DMS 273 (cell line): ENCODE data around the gene TJP2.

ENCODE experiments used
- DNase-seq: peaks from one replicate; lab custom pipeline; 2025; ENCODE audit not compliant: unreplicated experiment; lab: John Stamatoyannopoulos, UW

Gene TJP2

DNA sequence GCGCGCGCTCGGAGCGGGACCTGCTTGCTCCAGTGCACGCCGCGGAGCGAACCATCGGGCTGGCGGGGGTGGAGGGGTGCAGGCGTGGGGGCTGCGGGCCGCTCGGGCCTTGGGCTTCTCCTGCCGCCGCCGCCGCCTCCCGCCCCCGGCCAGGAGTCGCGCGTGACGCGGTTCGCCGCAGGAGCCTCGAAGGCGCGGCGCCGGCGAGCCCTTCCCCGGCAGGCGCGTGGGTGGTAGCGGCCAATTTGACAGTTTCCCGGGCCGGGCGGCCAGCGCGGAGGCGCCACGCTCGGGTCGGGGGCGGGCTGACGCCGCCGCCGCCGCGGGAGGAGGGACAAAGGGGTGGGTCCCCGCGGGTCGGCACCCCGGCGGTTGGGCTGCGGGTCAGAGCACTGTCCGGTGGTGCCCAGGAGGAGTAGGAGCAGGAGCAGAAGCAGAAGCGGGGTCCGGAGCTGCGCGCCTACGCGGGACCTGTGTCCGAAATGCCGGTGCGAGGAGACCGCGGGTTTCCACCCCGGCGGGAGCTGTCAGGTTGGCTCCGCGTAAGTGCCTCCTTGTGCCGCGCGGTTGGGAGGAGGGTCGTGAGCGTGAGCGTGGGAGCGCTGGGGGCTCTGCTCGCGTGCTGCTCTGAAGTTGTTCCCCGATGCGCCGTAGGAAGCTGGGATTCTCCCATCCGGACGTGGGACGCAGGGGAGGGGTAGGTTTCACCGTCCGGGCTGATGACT lies at the start of gene TJP2:
Gene TJP2 (plus strand): TSS at position 387 of the 725 bp plus-strand sequence. CDS start 96 bp downstream, at position 483.
- peak; percentile 88 for DNase-seq

DNA sequence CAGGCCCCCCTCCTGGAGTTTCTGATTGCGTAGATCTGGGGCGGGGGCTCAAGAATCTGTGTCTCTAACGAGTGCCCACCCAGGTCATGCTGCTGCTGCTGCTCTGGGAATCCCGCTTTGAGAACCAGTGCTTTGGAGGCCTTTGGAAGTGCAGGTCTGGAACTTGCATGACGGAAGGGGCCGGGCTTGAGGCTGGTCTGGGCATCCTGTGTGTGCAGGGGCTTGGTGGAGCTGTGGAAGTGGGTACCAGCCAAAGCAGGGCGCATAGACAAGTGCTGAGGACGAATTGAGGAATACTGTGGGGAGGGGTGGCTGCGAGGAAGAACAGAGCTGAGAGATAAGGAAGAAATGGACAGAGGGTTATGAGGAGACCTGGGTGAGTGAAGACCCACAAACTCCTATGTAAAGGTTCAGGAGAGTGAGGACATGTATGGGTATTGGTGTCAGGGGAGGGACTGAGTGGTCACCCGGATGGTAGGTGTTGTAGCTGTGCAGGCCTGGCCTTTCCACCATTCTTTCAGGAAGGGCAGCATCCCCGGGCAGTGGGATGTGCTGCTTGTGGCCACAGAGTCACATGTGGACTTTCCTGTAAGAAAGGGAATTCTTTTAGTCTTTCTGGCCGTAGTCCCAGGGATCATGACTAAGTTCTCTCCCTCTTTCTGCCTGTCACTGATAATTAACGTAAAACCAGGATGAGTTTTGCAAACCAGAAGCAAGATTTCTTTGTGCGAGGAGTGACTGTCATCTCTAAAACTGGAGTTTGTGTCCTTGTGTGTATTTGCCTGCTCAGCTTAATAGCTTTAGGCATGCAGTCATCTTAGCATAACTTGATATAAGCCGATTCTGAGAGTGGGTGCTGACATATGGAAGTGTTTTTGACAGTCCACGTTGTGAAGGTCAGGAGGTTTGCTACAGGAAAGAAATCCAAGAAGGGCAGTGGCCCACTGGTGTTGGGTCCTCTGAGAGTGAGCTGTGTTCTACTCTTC lies 43.3 kb upstream of the TJP2 start:
- no peak for DNase-seq

DNA sequence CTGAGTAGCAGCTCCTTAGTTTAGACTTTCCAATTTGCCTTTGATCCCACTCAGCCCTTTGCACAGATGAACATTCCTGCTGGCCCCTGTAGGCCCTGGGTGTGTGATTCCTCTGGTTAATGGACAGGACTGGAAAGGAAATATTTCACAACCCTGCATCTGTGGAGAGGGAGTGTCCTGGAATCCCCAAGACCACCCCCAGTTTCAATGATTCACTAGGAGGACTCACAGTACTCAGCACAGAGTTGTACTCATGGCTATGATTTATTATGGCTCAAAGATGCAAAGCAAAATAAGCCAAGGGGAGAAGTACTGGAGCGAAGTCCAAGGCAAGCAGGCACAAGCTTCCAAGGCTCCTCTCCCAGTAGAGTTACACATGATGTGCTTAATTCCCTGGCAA lies 42.4 kb upstream of the TJP2 start:
- no peak for DNase-seq

DNA sequence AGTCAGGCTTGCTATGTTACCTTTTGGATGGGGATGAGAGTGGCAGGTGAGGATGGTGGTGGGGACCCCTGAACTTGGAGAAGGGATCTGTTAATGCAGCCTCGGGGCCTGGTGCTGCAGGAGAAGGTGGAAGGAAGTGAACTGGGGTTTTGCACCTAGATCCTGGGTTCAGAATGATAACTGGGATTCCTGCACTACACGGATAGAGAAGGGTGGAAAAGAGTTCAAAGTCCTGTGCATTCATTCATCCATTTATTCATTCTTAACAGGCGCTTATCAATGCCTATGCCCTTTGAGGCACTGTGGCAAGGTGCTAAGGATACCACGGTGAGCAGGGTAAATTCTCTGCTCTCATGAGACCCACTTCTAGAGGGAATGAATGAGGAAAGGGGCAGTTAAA lies 41.7 kb upstream of the TJP2 start:
- DNase-seq: no peak

DNA sequence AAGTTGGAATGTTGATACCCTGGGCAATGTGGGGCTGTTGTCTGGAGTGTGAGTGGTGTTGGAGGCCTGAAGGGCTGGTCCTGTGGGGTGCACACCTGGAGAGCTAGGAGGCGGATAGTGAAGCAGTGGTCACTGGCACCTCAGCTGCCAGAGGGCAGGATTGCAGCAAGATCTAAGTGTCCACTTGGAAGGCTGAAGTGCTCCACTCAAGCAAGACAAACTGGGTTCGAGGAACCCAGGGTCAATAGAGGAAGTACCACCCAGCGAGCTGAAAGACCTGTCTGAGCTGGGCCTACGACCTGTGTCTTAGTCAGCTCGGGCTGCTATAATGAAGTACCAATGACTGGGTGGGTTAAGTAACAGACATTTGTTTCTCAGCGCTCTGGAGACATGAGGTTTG lies 39.7 kb upstream of the TJP2 start:
- DNase-seq: no peak

DNA sequence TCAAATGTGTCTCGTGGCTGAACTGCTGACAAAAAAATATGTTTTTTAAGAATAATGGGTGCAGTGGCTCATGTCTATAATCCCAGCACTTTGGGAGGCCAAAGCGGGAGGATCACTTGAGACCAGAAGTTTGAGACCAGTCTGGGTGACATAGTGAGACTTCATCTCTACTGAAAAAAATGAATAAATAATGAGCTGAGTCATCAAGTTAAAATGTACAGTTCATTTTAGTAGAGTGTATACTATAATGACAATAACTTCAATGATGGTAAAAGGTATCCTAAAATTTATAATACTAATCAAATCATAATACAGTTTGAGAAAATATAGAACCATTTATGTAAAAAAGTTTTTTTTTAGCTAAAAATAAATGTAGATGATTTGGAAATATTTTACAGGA lies 37.9 kb upstream of the TJP2 start:
- no peak for DNase-seq

DNA sequence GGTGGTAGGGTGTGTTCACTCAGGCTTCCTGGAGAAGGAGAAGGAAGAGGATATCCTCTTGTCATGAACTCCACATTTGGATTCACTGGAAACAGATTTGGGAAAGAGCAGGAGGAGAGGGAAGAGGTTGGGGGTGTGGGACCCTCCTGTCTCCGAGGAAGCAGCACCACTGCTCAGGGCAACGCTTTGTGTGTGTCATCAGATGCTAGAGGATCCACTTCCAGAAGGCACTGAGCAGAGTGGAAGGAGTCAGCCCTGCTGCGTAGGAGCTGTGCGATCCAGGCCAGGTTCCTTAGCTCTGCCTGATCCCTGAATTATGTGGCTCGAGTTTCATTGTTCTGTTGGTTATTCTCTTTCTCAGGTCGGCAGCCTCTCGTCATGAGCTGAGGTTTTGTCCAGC lies 37.3 kb upstream of the TJP2 start:
- DNase-seq: no peak

DNA sequence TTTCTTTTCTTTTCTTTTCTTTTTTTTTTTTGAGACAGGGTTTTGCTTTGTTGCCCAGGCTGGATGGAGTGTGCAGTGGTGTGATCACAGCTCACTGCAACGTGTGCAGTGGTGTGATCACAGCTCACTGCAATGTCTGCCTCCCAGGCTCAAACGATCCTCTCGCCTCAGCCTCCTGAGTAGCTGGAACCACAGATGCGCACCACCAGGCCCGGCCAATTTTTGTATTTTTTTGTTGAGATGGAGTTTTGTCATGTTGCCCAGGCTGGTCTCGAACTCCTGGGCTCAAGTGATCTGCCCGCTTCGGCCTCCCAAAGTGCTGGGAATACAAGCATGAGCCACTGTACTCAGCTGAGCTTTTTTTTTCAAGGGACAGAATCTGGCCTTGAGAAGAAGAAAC lies 36.8 kb upstream of the TJP2 start:
- no peak for DNase-seq

DNA sequence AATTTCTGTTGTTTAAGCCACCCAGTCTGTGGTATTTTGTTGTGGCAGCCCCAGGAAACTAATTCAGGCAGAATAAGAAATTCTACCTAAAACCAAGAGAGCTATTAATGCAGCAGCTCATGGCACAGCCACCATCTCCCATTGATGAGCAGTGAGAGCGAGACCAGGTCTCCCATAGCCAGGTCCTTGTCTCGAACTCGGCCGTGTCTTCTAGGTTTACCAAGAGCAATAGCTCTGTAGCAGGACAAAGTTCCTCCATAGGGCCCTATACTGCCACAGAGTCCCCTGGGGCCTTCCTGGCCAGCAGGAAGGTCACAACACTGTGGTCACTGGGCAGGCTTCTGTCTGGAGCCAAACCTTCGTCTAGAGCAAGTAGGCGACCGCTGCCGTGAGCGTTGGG lies 34.5 kb upstream of the TJP2 start:
- no peak for DNase-seq

DNA sequence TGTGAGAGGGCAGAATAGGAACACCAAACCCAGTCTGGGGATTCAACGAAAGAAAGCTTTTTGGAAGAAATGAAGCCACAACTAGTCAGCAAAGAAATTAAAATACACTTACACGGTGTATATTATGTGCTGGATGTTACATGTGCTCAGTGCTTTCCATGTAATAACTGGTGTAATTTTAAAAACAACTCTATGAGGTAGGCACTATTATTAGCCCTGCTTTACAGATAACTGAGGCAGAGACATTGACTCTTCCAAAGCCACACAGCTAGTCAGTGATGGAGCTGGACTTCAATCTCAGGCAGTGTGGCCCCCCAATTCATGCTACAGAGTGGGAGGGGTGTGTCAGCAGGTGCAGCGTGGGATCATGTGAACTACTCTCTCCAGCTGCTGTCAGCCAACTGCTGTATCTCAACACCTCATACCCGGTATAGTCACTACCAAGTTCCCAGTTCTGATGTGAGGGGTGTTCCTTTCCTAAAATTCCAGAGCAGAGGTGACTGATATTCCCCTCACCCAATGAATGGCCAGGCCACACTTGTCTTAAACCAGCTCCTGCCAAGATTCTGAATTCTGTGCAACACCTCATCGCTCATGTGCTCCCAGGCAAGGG lies 33.8 kb upstream of the TJP2 start:
- DNase-seq: no peak

DNA sequence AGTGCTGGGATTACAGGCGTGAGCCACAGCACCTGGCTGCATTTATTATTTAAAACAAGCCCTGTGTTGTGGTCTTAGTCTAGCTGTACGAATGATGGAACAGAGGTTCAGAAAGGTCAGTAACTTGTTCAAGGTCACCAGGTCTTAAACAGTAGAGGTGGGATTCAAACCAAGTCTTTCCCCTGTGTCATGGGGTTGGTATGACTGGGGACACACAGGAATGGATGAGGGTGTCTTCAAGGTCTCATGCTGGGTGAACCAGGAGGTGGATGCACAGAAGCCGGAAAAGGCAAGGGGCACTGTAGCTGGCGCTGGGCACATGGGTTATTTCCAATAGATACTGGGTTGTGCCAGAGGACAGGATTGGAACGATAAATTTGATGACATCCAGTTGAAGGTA lies 32.2 kb upstream of the TJP2 start:
- no peak for DNase-seq

DNA sequence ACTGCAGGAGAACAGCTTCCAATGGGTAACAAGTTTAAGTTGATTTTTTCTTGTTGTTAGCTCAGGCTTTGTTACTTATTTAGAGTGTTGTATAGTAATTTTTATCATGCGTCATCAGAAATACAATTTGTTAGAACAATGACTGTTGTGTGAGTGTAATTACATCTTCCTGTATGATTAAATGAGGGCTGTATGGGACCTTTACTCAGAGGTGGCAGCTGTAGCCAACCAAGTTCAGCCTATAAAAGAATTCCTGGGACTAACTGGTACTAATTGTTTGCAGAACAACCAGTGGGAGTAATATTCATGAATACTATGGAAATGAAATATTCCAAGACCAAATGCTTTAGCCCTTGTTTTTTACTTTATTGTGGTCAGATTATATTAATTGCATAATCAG lies 30.8 kb upstream of the TJP2 start:
- DNase-seq: no peak

DNA sequence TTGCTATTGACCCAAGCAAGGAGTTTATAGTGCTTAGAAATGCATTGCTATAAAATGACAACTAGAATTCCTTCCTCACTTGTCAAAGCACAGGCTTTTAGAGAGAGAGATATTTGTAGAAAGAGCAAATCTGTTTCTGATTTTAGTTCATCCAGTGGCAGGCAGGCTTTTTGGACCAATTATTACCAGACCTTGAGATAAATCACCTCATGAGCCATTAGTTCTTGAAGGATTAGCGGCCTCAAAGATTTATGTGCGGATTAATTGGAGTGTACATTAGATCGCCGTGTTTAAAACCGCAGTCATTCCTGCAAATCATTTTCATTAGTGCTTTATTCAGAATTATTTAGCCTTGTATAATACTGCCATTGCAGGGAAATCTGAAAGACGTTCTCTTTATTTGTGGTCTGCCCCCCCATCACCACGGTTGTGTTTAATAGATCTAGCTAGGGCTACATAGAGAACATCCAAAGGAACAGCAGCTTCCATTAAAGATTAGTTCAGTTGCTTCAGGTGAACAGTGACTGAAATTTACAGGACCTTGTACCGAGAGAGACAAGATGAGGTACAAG lies 28.8 kb upstream of the TJP2 start:
- DNase-seq: no peak

DNA sequence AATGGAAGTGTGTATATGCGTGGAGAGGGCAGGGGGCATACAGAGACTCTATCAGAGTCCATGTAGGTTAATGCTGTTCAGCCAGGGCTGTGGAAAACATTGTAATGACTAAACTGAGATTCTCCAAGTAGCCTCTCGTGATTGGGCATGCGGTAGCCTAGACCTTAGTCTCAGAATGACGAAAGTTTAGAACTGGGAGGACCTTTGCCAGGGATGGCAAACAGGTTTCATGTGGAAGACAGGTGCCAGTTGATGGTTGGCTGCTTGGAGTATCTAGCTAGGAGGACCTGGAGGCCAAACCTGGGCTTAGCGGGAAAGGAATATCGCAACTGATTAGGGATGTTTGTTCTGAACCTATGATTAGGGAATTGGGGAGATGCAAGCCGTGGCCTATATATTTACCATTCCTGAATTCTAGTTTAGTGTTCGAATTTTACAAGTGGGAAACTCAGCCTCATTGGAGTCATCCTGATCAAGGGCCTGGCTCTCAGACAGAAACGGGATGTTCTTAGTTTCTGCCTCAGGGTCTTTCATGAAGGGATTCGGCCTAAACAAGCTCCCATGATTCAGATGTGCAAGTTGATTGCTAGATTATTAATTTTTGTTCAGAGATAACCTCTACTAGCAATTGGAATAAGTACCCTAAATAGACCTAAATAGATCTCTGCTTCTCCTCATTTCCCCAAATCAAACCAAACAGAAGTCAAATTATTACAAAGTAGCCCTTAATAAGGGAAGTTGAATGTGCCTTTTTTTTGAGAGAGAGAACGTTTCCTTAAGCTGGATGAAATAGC lies 26.8 kb upstream of the TJP2 start:
- no peak for DNase-seq

DNA sequence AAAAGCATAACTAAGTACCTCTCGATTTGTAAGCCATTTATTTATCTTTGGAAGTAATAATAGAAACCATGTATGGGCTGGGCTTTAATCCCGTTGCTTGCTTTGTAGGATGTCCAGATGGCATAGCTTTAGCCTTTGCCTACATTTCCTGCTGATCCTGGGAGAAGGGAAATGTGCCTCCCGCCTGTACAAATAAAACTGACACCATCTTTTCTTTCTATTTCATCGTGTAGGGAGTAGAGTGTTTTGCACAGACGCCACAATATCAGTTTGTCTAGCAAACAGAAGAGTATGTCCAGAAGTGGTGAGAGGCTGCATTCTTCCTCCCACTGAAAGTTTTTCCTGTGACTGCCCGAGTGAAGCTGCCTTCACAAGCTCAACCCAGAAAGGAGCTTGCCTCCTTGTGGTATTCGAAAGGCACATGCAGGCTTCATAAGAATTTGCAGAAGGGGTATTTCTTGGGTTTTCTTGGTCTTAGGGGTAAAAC lies 24.7 kb upstream of the TJP2 start:
- peak; percentile 76 for DNase-seq

DNA sequence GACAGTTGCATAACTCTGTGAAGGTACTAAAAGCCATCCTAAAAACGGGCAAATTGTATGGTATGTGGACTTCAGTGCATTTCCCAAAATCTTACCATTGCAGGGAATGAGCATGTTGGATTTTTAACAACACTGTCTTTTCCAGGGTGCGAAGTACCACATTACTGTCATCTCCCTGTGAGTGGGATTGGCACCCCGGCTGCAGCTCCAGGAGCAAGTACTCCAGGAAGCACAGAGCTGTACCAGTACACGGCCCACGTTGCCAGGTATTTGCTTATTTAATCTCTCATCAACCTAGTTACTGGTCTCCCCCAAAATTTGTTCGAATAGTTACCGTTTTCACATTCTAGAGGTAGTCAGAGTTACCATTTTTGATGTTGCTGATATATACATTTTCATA lies 22.6 kb upstream of the TJP2 start:
- no peak for DNase-seq

DNA sequence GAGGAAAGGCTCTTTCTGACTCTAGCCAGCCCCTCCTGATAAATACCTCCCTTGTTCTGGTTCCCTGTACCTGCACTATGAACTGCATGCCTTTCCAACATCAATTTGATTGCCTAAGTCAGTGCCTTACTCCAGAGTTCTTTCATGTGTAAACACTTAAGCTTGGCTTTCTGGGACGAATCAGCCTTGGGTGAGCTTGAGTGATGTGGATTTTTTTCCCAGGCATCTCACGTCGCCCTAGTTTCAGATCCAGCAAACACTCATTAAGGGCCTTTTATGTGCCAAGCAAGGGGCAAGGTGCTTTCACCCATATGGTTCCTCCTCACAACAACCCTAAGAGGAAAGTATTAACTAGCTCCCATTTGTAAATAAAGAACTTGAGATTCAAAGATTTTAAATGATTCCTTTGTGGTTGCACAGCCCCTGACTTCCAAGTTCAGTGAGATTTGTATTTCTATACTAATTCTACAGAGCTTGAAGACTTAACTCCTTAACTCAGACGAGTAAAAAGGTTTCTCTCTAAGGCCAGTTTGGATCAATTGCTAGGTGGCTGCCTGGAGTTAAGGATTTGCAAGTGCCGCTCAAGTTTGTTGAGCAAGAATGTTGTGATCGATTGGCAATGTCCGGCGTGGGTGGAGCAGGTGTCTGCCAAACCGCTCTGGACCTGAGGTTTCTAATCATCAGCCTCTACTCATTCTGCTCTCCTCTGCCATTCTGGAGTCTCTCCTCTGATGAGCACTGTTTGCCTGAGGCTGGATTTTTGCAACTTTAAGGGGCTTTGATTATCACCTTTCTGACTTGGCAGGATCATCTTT lies 20.2 kb upstream of the TJP2 start:
- DNase-seq: no peak

DNA sequence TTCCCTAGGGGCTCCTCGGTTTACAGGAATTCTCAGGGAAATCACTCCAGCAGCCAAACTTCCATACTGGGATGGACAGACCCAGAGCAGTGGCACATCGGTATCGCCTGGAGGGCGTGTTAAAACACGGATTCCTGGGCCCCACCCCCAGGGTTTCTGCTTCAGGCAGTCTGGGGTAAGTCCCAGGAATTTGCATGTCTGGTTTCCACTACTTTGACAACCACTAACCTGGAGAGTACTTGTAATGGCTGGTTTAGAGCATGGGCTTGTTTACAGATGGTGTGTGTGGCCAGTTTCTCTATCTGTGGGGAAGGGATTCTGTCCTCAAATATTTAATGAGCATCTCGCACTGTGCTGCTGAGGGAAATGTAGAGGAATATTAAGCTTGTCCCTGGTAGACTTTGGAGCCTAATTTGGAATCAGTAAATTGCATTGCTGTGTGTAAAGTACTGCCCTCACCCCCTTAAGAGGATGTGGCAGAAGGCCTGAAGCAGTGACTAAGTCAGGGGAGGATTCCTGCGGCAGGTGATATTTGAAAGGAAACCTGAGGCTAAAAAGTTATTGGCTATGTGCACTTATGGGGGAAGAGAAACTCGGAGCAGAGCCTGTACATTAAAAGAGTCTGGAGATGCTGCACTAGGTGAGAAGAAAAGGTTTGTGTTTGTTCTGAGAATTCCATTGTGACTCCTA lies 18.6 kb upstream of the TJP2 start:
- no peak for DNase-seq
